HG03565 (cell line): ENCODE data around the gene TMEM208.

Source experiments
- ATAC-seq: cut with Tn5 transposase; IDR thresholded peaks from one replicate; pipeline ENCODE4 v1.9.1; 2021; ENCODE audit warnings: mild to moderate bottlenecking, moderate library complexity; ENCODE audit not compliant: unreplicated experiment

TMEM208 gene

GRCh38 chr16:67234180-67234597 is 7.3 kb downstream of the TMEM208 start:
- ATAC-seq = no peak

GRCh38 chr16:67235816-67236562 is 9.1 kb downstream of the TMEM208 start:
- no peak for ATAC-seq

- ATAC-seq = no peak
Measured at GRCh38 chr16:67236563-67237395, 9.8 kb downstream of the TMEM208 start.

GRCh38 chr16:67237396-67238277 is 10.7 kb downstream of the TMEM208 start:
- ATAC-seq = no peak

- no peak for ATAC-seq
Measured at GRCh38 chr16:67238278-67238575, 11.3 kb downstream of the TMEM208 start.

GRCh38 chr16:67238806-67239470 is 12.0 kb downstream of the TMEM208 start:
- ATAC-seq = no peak

GRCh38 chr16:67240506-67240905 is 13.6 kb downstream of the TMEM208 start:
- ATAC-seq = no peak

GRCh38 chr16:67241008-67241900 is 14.3 kb downstream of the TMEM208 start:
- ATAC-seq = no peak

- ATAC-seq = no peak
Measured at GRCh38 chr16:67242138-67242730, 15.3 kb downstream of the TMEM208 start.

GRCh38 chr16:67243481-67243880 is 16.6 kb downstream of the TMEM208 start:
- ATAC-seq = no peak

- peak; percentile 52 for ATAC-seq
Measured at GRCh38 chr16:67244387-67245185, 17.7 kb downstream of the TMEM208 start.

GRCh38 chr16:67245186-67245585 is 18.3 kb downstream of the TMEM208 start:
- no peak for ATAC-seq

- ATAC-seq = no peak
Measured at GRCh38 chr16:67245674-67246080, 18.7 kb downstream of the TMEM208 start.

GRCh38 chr16:67246081-67246755 is 19.3 kb downstream of the TMEM208 start:
- no peak for ATAC-seq

GRCh38 chr16:67246756-67247191 is 19.8 kb downstream of the TMEM208 start:
- no peak for ATAC-seq

- ATAC-seq = peak; percentile 38
Measured at GRCh38 chr16:67247192-67248072, 20.5 kb downstream of the TMEM208 start, which contains the start of gene FHOD1. FHOD1 (minus strand) TSS chr16:67247481; CDS start chr16:67247410, 71 bp downstream.

- no peak for ATAC-seq
Measured at GRCh38 chr16:67248073-67248400, 21.1 kb downstream of the TMEM208 start.
